ENCODE measurements around the gene SIGLEC10.

The SIGLEC10 gene

DNA sequence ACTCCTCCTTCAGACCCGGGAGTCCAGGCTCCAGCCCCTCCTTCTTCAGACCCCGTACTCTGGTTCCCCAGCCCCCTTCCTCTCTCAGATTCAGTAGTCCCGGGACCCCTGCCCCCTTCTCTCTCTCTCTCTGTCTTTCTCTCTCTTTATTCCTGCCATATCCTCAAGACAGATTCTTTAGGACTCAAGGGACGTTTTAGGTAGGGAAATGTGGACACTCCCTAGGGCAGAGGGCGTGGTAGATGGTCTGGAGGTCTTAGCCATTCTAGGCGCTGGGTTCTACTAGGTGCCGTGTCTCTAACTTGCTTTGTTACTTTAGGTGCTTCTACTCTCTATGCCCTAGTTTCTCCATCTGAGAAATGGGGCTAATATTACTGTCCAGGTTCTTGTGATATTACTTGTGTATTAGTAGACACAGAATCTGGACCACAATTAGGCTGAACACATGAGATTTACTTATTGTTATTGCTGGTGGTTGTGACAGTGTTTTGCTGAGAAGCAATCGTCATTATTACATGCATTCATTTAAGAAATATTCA, 26.3 kb downstream of the SIGLEC10 start:
- DNase-seq: no peak

- DNase-seq: no peak
Measured at GRCh38 chr19:51389143-51389542, 28.3 kb downstream of the SIGLEC10 start.

GRCh38 chr19:51387924-51388389, 29.5 kb downstream of the SIGLEC10 start, which contains the start of gene LIM2:
LIM2 (minus strand) TSS chr19:51387974; CDS start chr19:51387443, 531 bp downstream.
- no peak for DNase-seq

DNA sequence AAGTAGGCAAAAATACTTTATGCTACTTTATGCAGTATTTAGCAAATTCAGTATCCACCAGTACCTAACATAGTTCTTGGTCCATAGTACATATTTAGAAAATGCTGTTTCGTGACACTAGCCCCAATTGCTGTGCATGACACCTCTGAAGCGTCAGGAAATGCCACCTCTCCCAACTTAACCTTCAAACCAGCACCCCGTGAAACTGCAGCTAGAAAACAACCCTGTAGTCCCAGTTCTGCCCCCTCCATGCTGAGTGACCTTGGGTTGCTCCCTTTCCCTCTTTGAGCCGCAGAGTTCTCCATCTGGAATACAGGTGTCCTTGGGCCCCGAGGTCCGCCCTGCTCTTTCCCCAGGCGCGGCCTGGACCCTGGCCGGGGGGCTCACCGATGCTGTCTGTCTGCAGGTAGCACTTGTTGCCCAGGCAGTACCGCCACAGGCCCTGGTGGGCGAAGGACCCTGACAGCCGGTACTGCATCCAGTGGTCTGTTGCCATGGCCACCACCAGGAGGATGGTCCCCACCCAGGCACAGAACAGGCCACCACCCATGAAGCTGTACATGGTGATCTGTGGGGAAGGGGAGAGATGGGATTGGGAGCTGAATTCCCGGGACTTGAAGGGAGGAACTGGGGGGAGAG, 30.4 kb downstream of the SIGLEC10 start:
- no peak for DNase-seq

- no peak for DNase-seq
Measured at GRCh38 chr19:51382004-51382403, 35.4 kb downstream of the SIGLEC10 start.

GRCh38 chr19:51380379-51380778, 37.1 kb downstream of the SIGLEC10 start:
- DNase-seq: no peak

DNA sequence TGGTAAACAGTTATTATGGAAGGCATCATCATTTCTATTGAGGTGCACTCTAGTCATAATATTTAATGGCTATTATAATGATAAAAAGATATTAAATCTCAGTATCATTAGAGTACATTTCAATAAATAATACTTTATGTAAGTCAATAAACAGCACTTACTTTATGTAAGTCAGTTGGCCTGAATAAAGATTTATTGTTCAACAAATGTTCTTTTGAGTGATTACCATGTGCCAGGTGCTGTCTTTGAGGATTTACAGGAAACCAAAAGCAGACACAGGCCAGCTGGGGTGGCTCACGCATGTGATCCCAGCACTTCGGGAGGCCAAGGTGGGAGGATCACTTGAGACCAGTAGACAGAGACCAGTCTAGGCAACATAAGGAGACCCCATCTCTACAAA, 40.0 kb downstream of the SIGLEC10 start:
- DNase-seq: no peak

GRCh38 chr19:51375504-51376221, 41.8 kb downstream of the SIGLEC10 start:
- DNase-seq: peak; percentile 61

DNA sequence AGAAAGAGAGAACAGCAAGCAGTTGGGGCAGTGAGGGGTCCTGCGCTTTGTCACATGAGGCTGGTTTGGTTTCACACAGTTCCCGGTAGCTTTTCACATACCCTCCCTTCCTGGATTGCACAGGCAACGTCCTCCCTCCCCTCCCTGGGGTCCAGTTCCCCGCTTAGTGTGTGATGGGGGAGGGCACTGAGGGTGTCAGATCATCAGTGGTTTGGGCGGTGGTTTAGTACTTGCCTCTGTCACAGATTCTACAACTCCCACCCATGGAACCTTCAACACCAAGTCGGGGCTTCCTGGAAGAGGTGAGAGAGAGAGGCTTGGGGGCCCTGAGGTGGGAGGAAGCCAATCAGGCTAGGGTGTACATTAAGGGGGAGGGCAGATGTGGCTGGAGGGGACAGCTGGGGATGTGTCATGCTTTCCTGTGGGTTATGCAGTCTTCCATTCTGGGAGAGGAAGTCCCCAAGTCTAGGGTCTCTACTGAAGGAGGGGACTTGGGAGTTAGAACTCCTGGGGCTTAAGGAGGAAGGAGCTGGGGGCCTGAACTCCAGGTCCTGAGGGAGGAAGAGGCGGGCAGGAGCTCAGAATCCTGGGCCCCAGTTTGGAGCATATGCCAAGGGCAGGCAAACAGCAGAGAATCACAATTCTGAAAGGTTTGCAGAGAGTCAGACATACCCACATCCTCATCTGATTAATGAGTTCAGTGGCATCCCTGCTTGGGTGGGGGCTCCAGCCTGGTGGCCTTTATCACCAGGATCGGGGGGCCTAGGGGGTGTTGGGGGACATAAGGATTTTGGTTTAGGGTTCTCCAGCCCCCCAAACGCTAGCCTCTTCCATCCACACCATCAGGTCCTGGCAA, 44.6 kb downstream of the SIGLEC10 start, which contains the start of gene NKG7:
Gene NKG7 (minus strand): TSS at position 6 of the 856 bp plus-strand sequence. CDS start 119 bp downstream, outside the sequence.
- DNase-seq: peak; percentile 97

DNA sequence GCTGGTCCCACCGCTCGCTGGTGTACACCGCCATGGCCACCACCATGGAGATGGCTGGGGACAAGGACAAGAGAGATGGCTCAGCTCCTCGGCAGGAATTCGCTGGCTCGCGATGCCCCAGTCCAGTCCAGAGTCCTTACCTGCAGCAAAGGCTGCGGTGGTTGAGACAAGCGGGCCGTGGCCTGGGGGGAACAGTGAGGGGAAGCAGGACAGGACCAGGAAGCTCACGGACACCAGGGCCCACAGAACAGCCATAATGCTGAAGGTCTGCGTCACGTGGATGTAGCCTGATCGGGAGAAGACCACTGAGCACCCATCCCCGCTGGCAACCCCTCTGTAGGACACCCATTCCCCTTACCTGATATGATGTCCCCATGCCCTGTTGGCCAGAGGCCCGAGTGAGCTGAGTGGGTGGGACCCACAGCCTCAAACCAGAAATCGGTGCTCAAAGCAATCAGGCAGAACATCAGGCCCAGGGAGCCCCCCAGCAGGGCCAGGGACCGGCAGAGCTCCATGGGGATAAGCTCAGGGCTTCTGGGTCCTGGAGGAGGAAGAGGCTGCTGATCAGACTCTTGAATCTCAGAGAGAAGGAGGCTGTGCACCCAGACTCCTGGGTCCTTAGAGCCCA, 45.3 kb downstream of the SIGLEC10 start:
- no peak for DNase-seq

DNA sequence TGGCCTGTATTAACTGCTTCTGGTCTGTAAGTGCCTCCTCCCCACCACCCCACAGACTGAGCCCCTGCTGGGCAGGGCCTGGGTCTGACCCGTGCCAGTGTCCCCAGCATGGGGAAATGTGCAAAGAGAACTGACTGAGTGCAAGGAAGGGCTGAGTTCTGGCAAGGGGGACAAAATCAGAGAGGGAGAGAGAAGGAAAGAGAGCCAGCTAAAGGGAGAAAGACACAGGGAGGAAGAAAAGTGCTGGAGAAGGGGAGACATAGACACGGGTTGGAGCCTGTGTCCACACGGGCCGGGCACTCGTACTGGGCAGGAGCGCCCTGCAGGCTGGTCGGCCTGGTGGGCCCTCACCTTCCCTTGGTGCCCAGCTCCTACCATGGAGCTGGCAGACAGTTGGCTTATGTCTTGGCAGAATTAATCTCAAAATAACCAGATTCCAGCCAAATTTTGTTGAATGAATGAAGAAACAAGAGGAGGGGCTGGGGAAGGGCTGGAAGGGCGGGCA, 46.2 kb downstream of the SIGLEC10 start:
- DNase-seq: no peak

GRCh38 chr19:51370230-51370629, 47.2 kb downstream of the SIGLEC10 start:
- DNase-seq: no peak

DNA sequence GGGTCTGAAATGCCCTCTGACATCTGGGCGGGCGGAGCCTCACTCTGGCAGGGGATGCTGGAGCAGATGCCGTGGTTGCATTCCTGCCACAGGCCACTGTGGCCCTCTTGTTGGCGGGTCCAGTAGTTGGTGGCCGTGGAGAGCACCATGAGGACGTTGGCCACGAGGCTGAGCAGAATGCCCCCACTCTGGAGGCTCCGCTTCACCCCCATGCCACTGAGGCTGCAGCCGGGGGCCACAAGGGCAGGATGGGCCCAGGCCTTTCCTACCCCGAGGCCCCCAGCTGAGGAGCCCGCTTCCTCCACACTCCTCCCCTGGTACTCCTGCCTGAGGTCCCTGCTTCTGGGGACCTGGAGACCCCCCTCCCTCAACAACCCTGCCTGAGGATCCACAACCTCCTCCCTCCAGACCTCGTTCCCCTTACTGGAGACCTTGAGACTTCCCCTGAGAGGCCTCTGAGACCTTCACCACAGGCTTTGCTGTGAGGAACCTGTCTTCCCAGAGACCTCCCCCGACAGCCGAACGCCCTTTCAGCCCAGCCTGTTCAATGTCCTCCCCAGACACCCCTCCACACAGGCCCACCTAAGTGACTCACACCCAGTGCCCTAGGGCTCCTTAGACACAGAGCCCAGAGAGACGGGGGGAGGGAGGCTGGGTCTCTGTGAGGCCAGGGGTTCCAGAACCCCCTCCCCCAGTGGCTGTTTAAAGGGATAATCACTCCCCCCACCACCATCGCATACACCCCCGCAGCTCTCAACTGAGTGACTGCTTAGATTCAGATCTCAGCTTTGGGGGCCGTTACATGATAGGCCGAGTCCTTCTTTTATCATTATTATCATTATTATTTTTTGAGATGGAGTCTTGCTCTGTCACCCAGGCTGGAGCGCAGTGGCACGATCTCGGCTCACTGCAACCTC, 48.8 kb downstream of the SIGLEC10 start, which contains the start of gene CLDND2:
Gene CLDND2 (minus strand): TSS at position 638 of the 917 bp plus-strand sequence. CDS start 426 bp downstream, at position 212.
- DNase-seq: peak; percentile 21

DNA sequence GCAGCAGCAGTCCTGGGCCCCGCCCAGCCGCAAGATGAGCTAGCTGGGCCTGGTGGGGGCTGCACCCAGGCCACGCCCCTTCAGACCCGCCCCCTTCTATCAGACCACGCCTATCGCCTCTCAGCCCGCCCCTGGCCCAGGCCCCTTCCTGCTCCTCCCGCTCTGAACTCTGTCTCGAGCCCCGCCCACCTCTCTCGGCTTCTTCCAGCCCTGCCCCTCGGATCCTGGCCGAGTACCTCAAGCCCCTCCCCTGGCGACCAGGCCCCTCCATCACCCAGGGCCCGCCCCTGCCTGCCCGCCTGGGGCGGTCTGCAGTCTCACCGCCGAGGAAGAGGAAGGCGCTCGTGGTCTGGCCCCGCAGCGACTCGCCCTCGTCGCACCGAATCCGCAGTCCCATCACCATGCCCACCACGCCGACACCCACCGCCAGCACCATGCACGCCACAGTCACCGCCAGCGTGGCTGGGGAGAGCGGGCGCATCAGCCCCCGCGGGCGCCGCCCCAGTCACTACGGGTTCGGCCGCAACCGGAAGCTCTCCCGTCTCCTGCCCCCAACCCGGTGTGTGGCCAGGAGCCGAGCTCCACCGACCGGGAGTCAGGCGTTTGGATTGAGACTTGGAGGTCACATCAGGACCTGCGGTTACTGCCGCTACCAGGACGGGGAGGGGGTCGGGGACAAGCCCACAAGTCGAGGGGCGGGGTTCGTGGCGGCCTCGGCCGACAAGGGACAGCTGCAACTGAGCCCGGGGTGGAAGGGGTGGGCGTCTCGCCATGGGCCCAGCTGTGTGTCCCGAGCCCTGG, 49.7 kb downstream of the SIGLEC10 start:
- DNase-seq: peak; percentile 97

GRCh38 chr19:51367255-51367564, 50.2 kb downstream of the SIGLEC10 start:
- no peak for DNase-seq

- peak; percentile 96 for DNase-seq
Measured at GRCh38 chr19:51366389-51367254, 50.8 kb downstream of the SIGLEC10 start.

DNA sequence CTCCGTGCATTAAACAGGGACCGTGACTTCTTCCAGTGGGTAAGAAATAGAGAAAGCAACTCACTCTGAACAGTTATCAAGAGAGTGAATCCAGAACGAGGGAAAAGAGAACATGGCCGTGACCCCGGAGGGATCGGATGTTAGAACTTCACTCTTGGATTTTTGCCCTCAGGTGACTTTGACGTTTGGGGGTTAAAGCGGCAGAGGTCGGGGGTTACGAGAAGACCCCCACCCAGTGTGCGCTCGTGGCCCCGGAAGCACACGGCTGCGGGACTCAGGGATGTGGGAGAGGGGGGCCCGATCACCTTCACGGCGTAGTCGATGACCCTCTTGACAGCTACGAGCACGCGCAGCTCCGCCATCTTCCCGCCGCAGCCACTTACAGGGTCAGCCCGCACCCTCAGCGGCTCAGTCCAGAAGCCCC, 51.5 kb downstream of the SIGLEC10 start, which contains the start of gene ETFB:
Gene ETFB (minus strand): TSS at position 424 of the 424 bp plus-strand sequence. CDS start 62 bp downstream, at position 362.
- DNase-seq: no peak

- DNase-seq: peak; percentile 40
Measured at GRCh38 chr19:51365211-51365964, 52.1 kb downstream of the SIGLEC10 start.
